Measurements from ENCODE around the gene RPEL1.
"Not testable (repeated sequence)": the region's sequence is repeated elsewhere in the genome, so short reads cannot be mapped to it uniquely, and the experiment has no call there.

Gene RPEL1

GRCh38 chr10:103235775-103236174 is 9.9 kb upstream of the RPEL1 start:
- DNase-seq, result no peak

GRCh38 chr10:103238506-103239252 is 7.0 kb upstream of the RPEL1 start:
- no peak for DNase-seq

- DNase-seq, result no peak
Measured at GRCh38 chr10:103241262-103242011, 4.2 kb upstream of the RPEL1 start.

- DNase-seq, result peak; percentile 10
Measured at GRCh38 chr10:103244666-103245271, 918 bp upstream of the RPEL1 start.

- DNase-seq, result no peak
Measured at GRCh38 chr10:103246324-103246723, 637 bp downstream of the RPEL1 start.

- DNase-seq, result no peak
Measured at GRCh38 chr10:103254113-103254512, 8.4 kb downstream of the RPEL1 start.

- DNase-seq, result no peak
Measured at GRCh38 chr10:103254538-103255325, 9.0 kb downstream of the RPEL1 start.

GRCh38 chr10:103256613-103257012 is 10.9 kb downstream of the RPEL1 start:
- no peak for DNase-seq

- no peak for DNase-seq
Measured at GRCh38 chr10:103257812-103258211, 12.1 kb downstream of the RPEL1 start.

- DNase-seq, result not testable (repeated sequence)
Measured at GRCh38 chr10:103258928-103259327, 13.2 kb downstream of the RPEL1 start.

- no peak for DNase-seq
Measured at GRCh38 chr10:103259989-103260388, 14.3 kb downstream of the RPEL1 start.

GRCh38 chr10:103262229-103262628 is 16.5 kb downstream of the RPEL1 start:
- DNase-seq, result no peak

GRCh38 chr10:103265717-103266329 is 20.1 kb downstream of the RPEL1 start:
- no peak for DNase-seq

- DNase-seq, result no peak
Measured at GRCh38 chr10:103273041-103273441, 27.4 kb downstream of the RPEL1 start.

GRCh38 chr10:103276251-103276895 is 30.7 kb downstream of the RPEL1 start:
- DNase-seq, result no peak

GRCh38 chr10:103276896-103277712 is 31.4 kb downstream of the RPEL1 start, which contains the start of gene INA:
Gene INA, plus strand, starts transcription at chr10:103277138. Its CDS starts 74 bp downstream, at chr10:103277212.
- peak; percentile 59 for DNase-seq

- DNase-seq, result no peak
Measured at GRCh38 chr10:103277713-103278536, 32.2 kb downstream of the RPEL1 start.

- DNase-seq, result no peak
Measured at GRCh38 chr10:103278537-103278823, 32.8 kb downstream of the RPEL1 start.

- no peak for DNase-seq
Measured at GRCh38 chr10:103278862-103279298, 33.2 kb downstream of the RPEL1 start.

GRCh38 chr10:103280031-103280430 is 34.3 kb downstream of the RPEL1 start:
- DNase-seq, result no peak
